NT2/D1 (cell line): ENCODE results near the gene DCDC2.

Source experiments
- SUZ12 ChIP-seq: IDR thresholded peaks from 2 replicates; pipeline ENCODE4 v1.6.1; 2011; ENCODE audit not compliant: insufficient read length, insufficient read depth; ENCODE audit errors: extremely low read depth
- YY1 ChIP-seq: IDR thresholded peaks from 2 replicates; pipeline ENCODE4 v1.6.1; 2011; ENCODE audit not compliant: insufficient read length, insufficient read depth
- ZNF274 ChIP-seq: IDR thresholded peaks from 2 replicates; pipeline ENCODE4 v1.6.1; 2011; ENCODE audit warnings: mild to moderate bottlenecking, low read depth, low read length

DNA sequence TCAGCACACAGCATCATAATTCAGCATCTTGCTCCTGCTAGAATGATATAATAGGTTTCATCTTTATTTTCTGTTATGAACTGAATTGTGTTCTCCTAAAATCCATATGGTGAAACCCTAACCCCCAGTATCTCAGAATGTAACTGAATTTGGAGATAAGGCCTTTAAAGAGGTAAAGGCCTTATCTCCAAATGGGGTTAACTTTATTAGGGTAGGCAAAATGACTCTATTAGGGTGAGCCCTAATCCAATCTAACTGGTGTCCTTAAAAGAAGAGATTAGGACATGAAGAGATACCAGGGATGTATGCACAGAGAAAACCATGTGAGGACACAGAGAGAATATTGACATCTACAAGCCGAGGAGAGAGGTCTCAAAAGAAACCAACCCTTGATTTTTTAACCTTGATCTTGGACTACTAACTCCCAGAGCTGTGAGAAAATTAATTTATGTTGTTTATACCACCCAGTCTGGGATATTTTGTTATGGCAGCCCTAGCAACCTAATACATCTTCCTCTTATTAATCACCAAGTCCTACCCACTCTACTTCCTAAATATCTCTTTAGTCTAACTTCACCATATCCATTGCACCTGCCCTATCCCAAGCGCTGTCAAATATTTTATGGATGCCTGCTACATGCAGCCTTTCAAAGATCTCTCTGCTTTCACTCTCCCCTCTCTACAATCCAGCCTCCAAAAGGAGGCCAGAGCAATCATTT is 36.4 kb upstream of the DCDC2 start:
- TF ChIP-seq SUZ12: no peak
- no peak for TF ChIP-seq ZNF274
- TF ChIP-seq YY1: no peak
